Gastroesophageal sphincter (tissue), 3 donors: ENCODE results near the gene ARID1A.

Experiments used
- EP300 ChIP-seq: sonication (generic); formaldehyde crosslinking; IDR thresholded peaks from one replicate; pipeline ENCODE4 v1.6.1; 2017; ENCODE audit warnings: antibody characterized with exemption, mild to moderate bottlenecking
- POLR2A ChIP-seq, 2 donors: fragments of 450-650 bp; IDR thresholded peaks; one replicate each; pipeline ENCODE4 v1.6.1; 2017; ENCODE audit warnings: antibody characterized with exemption in 2 of 2, mild to moderate bottlenecking in 2 of 2, moderate library complexity in 1 of 2
- POLR2AphosphoS5 ChIP-seq: sonication (generic); formaldehyde crosslinking; IDR thresholded peaks from one replicate; pipeline ENCODE4 v1.6.1; 2017; ENCODE audit warnings: antibody characterized with exemption
- TF ChIP-seq, protein P1 (sequence below), 4 experiments: fragments of 200-600 bp in 2 of 4; fragments of 450-650 bp in 2 of 4; sonication (generic) in 1 of 4; IDR thresholded peaks; one replicate each; pipeline ENCODE4 v1.5.1; 2017 to 2019; ENCODE audit warnings: antibody characterized with exemption in 4 of 4, mild to moderate bottlenecking in 2 of 4, moderate library complexity in 2 of 4

- TF ChIP-seq, protein P1, sequence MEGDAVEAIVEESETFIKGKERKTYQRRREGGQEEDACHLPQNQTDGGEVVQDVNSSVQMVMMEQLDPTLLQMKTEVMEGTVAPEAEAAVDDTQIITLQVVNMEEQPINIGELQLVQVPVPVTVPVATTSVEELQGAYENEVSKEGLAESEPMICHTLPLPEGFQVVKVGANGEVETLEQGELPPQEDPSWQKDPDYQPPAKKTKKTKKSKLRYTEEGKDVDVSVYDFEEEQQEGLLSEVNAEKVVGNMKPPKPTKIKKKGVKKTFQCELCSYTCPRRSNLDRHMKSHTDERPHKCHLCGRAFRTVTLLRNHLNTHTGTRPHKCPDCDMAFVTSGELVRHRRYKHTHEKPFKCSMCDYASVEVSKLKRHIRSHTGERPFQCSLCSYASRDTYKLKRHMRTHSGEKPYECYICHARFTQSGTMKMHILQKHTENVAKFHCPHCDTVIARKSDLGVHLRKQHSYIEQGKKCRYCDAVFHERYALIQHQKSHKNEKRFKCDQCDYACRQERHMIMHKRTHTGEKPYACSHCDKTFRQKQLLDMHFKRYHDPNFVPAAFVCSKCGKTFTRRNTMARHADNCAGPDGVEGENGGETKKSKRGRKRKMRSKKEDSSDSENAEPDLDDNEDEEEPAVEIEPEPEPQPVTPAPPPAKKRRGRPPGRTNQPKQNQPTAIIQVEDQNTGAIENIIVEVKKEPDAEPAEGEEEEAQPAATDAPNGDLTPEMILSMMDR (IDR thresholded peaks at IDR 0.05) = no peak
- TF ChIP-seq EP300 (no peak), POLR2A (IDR thresholded peaks at IDR 0.05) (no peak), POLR2AphosphoS5 (no peak)
These were observed 29.0 kb upstream of the ARID1A start for GRCh38 chr1:26666855-26667254.
